ENCODE measurements around the gene HNRNPM.
A peak's percentile ranks its signal among the peaks of the same experiment; 100 is the strongest.

HNRNPM gene

GRCh38 chr19:8518536-8518935 lies 73.8 kb downstream of the HNRNPM start:
- H3K9me3 Mint-ChIP-seq = no peaks in the 10 kb centered on the region
- H3K4me3 Mint-ChIP-seq = no peak overlapping the region
- no peak for DNase-seq
- H3K27me3 Mint-ChIP-seq (ENCODE audit: low read depth, poor library complexity) = peaks cover 24% of the 10 kb centered on the region
- no peak overlapping the region for H3K27ac Mint-ChIP-seq
- H3K4me1 Mint-ChIP-seq = peaks cover 22% of the 10 kb centered on the region
- TF ChIP-seq CTCF (IDR thresholded peaks at IDR 0.05) = no peak
- no peaks in the 10 kb centered on the region for H3K36me3 Mint-ChIP-seq (ENCODE audit: low read depth)

GRCh38 chr19:8519388-8519787 lies 74.6 kb downstream of the HNRNPM start:
- H3K4me3 Mint-ChIP-seq = no peak overlapping the region
- no peak for TF ChIP-seq CTCF (IDR thresholded peaks at IDR 0.05)
- no peaks in the 10 kb centered on the region for H3K9me3 Mint-ChIP-seq
- no peak for DNase-seq
- no peak overlapping the region for H3K27ac Mint-ChIP-seq
- H3K4me1 Mint-ChIP-seq = peaks cover 17% of the 10 kb centered on the region
- no peaks in the 10 kb centered on the region for H3K36me3 Mint-ChIP-seq (ENCODE audit: low read depth)
- peaks cover 24% of the 10 kb centered on the region for H3K27me3 Mint-ChIP-seq (ENCODE audit: low read depth, poor library complexity)

- TF ChIP-seq CTCF (IDR thresholded peaks at IDR 0.05) = peak; percentile 48
- Mint-ChIP-seq H3K27ac (no peak overlapping the region), H3K9me3 (no peaks in the 10 kb centered on the region), H3K36me3 (ENCODE audit: low read depth) (peaks cover 26% of the 10 kb centered on the region), H3K4me3 (no peak overlapping the region), H3K27me3 (ENCODE audit: low read depth, poor library complexity) (peaks cover 3% of the 10 kb centered on the region), H3K4me1 (peaks cover 13% of the 10 kb centered on the region)
- DNase-seq = no peak
Measured at GRCh38 chr19:8525401-8525684, 80.6 kb downstream of the HNRNPM start.

- no peaks in the 10 kb centered on the region for H3K9me3 Mint-ChIP-seq
- no peak overlapping the region for H3K4me3 Mint-ChIP-seq
- TF ChIP-seq CTCF (IDR thresholded peaks at IDR 0.05) = no peak
- peaks cover 1% of the 10 kb centered on the region for H3K27me3 Mint-ChIP-seq (ENCODE audit: low read depth, poor library complexity)
- peaks cover 26% of the 10 kb centered on the region for H3K36me3 Mint-ChIP-seq (ENCODE audit: low read depth)
- no peak overlapping the region for H3K27ac Mint-ChIP-seq
- H3K4me1 Mint-ChIP-seq = peaks cover 13% of the 10 kb centered on the region
- DNase-seq = peak; percentile 98
Measured at GRCh38 chr19:8526345-8527091, 81.7 kb downstream of the HNRNPM start.

GRCh38 chr19:8528500-8528899 lies 83.7 kb downstream of the HNRNPM start:
- Mint-ChIP-seq H3K36me3 (ENCODE audit: low read depth) (peaks cover 26% of the 10 kb centered on the region), H3K4me3 (peak overlapping the region; percentile 21), H3K27ac (no peak overlapping the region), H3K4me1 (peaks cover 21% of the 10 kb centered on the region), H3K9me3 (no peaks in the 10 kb centered on the region), H3K27me3 (ENCODE audit: low read depth, poor library complexity) (no peaks in the 10 kb centered on the region)
- DNase-seq = no peak
- TF ChIP-seq CTCF (IDR thresholded peaks at IDR 0.05) = no peak

GRCh38 chr19:8529369-8530006 lies 84.7 kb downstream of the HNRNPM start:
- H3K27me3 Mint-ChIP-seq (ENCODE audit: low read depth, poor library complexity) = no peaks in the 10 kb centered on the region
- peak overlapping the region; percentile 35 for H3K4me3 Mint-ChIP-seq
- no peak for TF ChIP-seq CTCF (IDR thresholded peaks at IDR 0.05)
- H3K9me3 Mint-ChIP-seq = no peaks in the 10 kb centered on the region
- peaks cover 19% of the 10 kb centered on the region for H3K4me1 Mint-ChIP-seq
- no peak overlapping the region for H3K27ac Mint-ChIP-seq
- H3K36me3 Mint-ChIP-seq (ENCODE audit: low read depth) = peaks cover 26% of the 10 kb centered on the region
- DNase-seq = no peak
